GM19438 (cell line): Measurements from ENCODE around the gene MAP7D1.
"Not testable (repeated sequence)": the region's sequence is repeated elsewhere in the genome, so short reads cannot be mapped to it uniquely, and the experiment has no call there.

Experiments used
- ATAC-seq: cut with Tn5 transposase; IDR thresholded peaks from one replicate; pipeline ENCODE4 v1.9.1; 2021; ENCODE audit warnings: low read depth; ENCODE audit not compliant: unreplicated experiment

MAP7D1 gene

GRCh38 chr1:36187800-36188593, 32.0 kb downstream of the MAP7D1 start:
- no peak for ATAC-seq

GRCh38 chr1:36196805-36197204, 40.8 kb downstream of the MAP7D1 start:
- ATAC-seq, result not testable (repeated sequence)

DNA sequence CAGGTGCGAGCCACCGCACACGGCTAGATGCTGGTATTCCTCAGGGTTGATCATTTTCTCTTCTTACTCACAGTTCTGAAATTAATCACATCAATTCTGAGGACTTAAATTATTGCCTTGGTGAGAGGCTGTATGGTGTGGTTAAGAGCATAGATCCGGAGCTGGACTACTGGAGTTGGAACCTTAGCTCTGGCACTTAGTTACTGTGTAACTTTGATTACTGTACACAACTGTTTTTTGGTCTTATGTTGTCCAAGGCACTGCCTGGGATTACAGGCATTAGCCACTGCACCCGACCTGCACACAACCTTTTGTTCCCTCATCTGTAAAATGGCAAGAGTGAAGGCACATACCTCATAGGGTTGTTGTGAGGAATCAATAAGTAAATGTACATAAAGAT, 42.7 kb downstream of the MAP7D1 start:
- no peak for ATAC-seq

DNA sequence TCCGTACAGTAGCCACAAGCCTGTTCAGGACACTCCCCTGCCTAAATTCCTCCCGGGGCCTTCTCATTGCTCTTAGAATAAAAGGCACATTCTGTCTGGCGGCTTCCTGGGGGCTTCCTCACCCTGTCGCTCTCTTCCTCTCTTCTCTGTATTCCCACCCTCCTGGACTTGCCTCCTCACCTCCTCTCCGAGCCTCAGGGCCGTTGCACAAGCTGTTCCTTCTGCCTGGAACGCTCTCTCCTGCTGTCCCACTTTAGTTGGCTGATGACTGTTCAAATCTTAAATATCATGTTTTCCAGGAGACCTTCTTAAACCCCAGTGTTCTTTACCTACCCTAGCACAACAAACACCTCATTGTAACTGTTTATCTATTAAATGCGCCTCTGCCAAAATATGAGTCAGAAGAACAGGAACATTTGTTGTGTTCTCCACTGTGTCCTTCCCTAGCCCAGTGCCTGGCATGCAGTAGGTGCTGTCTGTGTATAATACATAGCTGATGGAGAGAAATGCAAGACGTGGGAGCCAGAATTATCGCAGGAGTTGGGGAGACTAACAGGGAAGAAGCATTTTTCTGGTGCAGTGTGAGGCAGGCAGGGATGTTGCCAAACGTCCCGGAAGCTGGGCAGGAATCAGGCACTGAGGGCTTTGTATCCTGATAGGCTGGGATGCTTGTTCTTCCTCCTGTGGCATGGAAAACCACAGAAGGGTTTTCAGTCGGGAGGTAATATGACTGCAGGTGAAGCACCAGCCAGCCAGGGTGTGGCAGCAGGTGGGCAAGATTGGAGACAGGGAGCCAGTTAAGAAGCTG, 44.2 kb downstream of the MAP7D1 start:
- ATAC-seq, result no peak

- ATAC-seq, result no peak
These were observed 47.1 kb downstream of the MAP7D1 start for GRCh38 chr1:36203027-36203553.

- no peak for ATAC-seq
These were observed 47.8 kb downstream of the MAP7D1 start for GRCh38 chr1:36203554-36204346.

- ATAC-seq, result no peak
These were observed 48.5 kb downstream of the MAP7D1 start for GRCh38 chr1:36204347-36204909.

DNA sequence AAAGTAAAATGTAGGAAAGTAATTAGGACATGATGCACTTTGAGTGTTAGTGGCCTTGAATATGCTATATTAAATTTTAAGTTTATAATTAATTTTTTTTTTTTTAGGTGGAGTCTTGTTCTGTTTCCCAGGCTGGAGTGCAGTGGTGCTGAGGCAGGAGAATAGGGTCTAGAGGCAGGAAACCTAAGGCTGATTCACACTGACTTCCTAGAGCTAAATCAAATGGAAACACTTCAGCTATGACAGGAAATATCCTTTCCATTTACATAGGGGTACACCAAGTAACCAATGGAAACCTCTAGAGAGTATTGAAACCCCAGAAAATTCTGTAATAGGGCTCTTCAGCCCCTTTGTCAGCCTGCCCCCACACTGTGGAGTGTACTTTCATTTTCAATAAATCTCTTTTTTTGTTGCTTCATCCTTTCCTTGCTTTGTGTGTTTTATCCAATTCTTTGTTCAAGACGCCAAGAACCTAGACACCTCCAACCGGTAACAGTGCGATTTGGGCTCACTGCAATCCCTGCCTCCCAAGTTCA, 50.4 kb downstream of the MAP7D1 start:
- no peak for ATAC-seq

GRCh38 chr1:36207339-36207738, 51.4 kb downstream of the MAP7D1 start:
- ATAC-seq, result no peak

- no peak for ATAC-seq
These were observed 53.2 kb downstream of the MAP7D1 start for GRCh38 chr1:36208978-36209703.

GRCh38 chr1:36211307-36211706, 55.3 kb downstream of the MAP7D1 start:
- no peak for ATAC-seq

- ATAC-seq, result no peak
These were observed 55.9 kb downstream of the MAP7D1 start for GRCh38 chr1:36211841-36212240.

DNA sequence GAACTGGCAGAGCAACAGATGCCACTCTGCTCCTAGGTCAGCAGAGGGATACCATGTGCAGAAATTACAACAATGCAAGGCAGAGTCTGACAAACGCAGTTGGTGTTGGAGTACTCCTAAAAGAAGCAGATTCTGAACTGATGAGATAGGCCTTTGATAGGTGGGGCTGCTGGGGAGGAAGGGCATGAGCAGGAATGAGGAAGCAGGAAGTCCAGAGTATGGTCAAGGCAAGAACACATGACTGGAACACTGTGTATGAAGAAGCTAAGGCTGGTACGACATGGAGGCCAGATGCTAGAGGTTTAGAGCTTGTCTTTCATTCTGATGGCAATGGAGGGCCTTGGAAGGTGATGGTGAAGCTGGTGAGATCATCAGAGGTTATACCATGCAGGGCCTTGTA, 56.8 kb downstream of the MAP7D1 start:
- ATAC-seq, result no peak

DNA sequence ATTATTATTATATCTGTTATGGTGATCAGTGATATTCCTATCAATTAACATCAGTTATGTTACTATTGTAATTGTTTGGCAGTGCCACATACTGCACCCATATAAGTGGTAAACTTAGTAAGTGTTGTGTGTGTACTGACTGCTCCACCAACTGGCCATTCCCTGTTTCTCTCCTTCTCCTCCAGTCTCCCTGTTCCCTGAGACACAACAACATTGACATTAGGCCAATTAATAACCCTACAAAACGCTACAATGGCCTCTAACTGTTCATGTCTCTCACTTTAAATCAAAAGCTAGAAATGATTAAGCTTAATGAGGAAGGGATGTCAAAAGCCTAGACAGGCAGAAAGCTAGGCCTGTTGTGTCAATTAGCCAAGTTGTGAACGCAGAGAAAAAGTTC, 61.7 kb downstream of the MAP7D1 start:
- no peak for ATAC-seq

GRCh38 chr1:36221901-36222300, 65.9 kb downstream of the MAP7D1 start:
- ATAC-seq, result not testable (repeated sequence)

DNA sequence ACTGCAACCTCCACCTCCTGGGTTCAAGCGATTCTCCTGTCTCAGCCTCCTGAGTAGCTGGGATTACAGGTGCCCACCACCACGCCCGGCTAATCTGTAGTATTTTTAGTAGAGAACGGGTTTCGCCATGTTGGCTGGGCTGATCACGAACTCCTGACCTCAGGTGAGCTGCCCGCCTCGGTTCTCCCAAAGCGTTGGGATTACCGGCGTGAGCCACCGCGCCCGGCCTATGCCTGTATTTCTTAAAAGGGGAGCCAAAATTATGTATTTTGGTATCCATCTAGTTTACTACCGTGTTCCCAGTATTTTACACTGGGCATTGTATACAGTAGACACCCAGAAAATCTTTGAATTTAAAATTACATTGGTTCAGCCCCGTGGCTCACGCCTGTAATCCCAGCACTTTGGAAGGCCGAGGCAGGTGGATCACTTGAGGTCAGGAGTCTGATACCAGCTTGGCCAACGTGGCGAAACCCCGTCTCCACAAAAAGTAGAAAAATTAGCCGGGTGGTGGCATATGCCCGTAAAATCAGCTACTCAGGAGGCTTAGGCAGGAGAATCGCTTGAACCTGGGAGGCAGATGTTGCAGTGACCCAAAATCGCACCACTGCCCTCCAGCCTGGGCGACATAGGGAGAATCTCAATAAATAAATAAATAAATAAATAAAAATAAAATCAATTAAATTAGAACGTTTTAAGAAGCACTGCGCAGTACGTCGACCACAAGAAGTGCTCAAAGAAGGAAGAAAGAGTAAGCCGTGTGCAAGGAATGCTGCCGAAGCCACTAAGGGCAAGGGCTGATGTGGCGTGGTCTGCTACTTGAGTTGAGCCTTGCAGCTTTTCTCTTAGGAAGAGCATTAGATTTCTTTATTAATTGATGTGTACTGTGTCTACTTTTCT, 66.8 kb downstream of the MAP7D1 start:
- no peak for ATAC-seq

GRCh38 chr1:36223381-36223995, 67.5 kb downstream of the MAP7D1 start:
- peak; percentile 16 for ATAC-seq

GRCh38 chr1:36223996-36224536, 68.1 kb downstream of the MAP7D1 start, which contains the start of gene THRAP3:
Gene THRAP3 (plus strand): TSS chr1:36224443. CDS start chr1:36282564, 58,121 bp downstream.
- peak; percentile 91 for ATAC-seq
